Activated CD8-positive, alpha-beta T cell treated with anti-CD3 and anti-CD28 coated beads for 36 hours (primary cell): ENCODE data around the gene PTPN7. TPM values are rescaled to one million over a fixed set of nuclear protein-coding genes. Genes with fewer than 3 reads are reported as not detected.
A peak's percentile ranks its signal among the peaks of the same experiment; 100 is the strongest.

Experiments used
- ATAC-seq: fragments of 200-7000 bp; cut with Tn5 transposase; one replicate; pipeline ENCODE4 v1.10.0; 2021; ENCODE audit warnings: mild to moderate bottlenecking, moderate library complexity
- CTCF ChIA-PET: fragments of 350-600 bp; sonication (Branson Sonifier 250); formaldehyde crosslinking; loops from one replicate; lab custom pipeline; 2021; ENCODE audit warnings: antibody characterized with exemption; lab: Charles Lee
- POLR2A ChIA-PET: fragments of 350-600 bp; sonication (Branson Sonifier 250); formaldehyde crosslinking; loops from one replicate; lab custom pipeline; 2021; ENCODE audit warnings: antibody characterized with exemption; lab: Charles Lee
- DNase-seq: peaks from one replicate; pipeline ENCODE4 v3.0.0-alpha.2; 2020
- H3K27ac Mint-ChIP-seq: one replicate; pipeline ENCODE4 v1.8.0; 2021; ENCODE audit warnings: mild to moderate bottlenecking, mixed read lengths
- H3K27me3 Mint-ChIP-seq: one replicate; pipeline ENCODE4 v1.8.0; 2021; ENCODE audit warnings: mixed read lengths
- H3K36me3 Mint-ChIP-seq: one replicate; pipeline ENCODE4 v1.8.0; 2021; ENCODE audit warnings: low read depth, mixed read lengths
- H3K4me1 Mint-ChIP-seq: one replicate; pipeline ENCODE4 v1.8.0; 2021; ENCODE audit warnings: low read depth, mixed read lengths
- H3K4me3 Mint-ChIP-seq: one replicate; pipeline ENCODE4 v1.8.0; 2021; ENCODE audit warnings: mild to moderate bottlenecking, moderate library complexity, mixed read lengths
- H3K9me3 Mint-ChIP-seq: one replicate; pipeline ENCODE4 v1.8.0; 2021; ENCODE audit warnings: mixed read lengths
- intact Hi-C: fragments of 100-400 bp; cut with micrococcal nuclease; formaldehyde crosslinking; loops from one replicate; pipeline ENCODE4 v1.10.0; 2022
- total RNA-seq, 2 experiments: library from RNA; stranded (reverse); gene quantifications; one replicate each; pipeline ENCODE4 v1.2.3, GENCODE V29; 2021
- TF ChIP-seq, protein P1 (sequence below): fragments of 200-600 bp; IDR thresholded peaks from one replicate; pipeline ENCODE4 v1.8.0; 2022; ENCODE audit warnings: antibody characterized with exemption, mild to moderate bottlenecking

Gene PTPN7
- total RNA-seq, 2 experiments from 2014 or later: 195 to 200 TPM

DNA sequence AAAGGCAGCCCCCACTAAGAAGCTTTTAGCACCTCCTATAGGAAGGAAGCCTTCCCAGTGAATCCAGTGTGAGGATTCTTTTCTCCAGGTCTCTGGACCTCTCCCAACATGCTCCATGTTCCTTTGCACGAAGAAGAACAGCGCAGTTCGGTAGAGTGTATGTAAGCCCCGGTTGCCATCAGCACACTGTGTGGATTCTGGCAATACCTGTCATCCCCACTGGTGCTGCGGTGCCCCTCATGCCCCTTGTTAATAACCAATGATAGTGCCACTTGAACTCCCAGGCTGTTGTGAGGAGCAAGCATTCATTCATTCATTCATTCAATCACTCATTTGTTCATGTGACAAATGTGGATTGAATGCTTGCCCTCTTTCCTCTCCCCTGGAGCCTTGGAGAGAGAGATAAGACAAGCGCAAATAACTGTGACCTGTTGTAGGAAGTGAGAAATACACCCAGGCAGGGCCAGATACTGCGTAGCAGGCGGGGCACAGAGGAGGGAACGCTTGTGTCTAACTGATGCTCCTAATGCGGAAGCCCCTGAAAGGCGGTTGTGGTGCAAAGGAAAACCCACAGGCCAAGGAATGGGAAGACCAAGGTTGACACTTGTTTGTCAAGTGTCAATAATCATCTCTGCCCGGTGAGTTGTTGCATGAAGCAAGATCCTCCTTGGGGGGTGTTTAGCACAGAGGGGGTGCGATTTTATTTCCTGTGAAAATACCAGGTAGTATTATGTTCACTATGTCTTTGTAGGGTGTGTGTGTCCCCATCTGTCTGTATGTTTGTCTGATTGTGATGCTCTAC is 43.0 kb upstream of the PTPN7 start:
- peak; percentile 69 for ATAC-seq
- intact Hi-C loops: no loop called here
- H3K27me3 Mint-ChIP-seq: no peaks in the 10 kb centered on the region
- POLR2A ChIA-PET: no interaction called here
- TF ChIP-seq, protein P1, sequence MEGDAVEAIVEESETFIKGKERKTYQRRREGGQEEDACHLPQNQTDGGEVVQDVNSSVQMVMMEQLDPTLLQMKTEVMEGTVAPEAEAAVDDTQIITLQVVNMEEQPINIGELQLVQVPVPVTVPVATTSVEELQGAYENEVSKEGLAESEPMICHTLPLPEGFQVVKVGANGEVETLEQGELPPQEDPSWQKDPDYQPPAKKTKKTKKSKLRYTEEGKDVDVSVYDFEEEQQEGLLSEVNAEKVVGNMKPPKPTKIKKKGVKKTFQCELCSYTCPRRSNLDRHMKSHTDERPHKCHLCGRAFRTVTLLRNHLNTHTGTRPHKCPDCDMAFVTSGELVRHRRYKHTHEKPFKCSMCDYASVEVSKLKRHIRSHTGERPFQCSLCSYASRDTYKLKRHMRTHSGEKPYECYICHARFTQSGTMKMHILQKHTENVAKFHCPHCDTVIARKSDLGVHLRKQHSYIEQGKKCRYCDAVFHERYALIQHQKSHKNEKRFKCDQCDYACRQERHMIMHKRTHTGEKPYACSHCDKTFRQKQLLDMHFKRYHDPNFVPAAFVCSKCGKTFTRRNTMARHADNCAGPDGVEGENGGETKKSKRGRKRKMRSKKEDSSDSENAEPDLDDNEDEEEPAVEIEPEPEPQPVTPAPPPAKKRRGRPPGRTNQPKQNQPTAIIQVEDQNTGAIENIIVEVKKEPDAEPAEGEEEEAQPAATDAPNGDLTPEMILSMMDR: no peak
- peaks cover 16% of the 10 kb centered on the region for H3K4me1 Mint-ChIP-seq
- no peak overlapping the region for H3K4me3 Mint-ChIP-seq
- no peak overlapping the region for H3K27ac Mint-ChIP-seq
- no peaks in the 10 kb centered on the region for H3K36me3 Mint-ChIP-seq
- peak; percentile 36 for DNase-seq
- CTCF ChIA-PET: interaction anchor here (1.2 kb wide), 1 partner anchor 10 kb away, joined by 11 read pairs; the partner anchor contains the start of gene LGR6
- no peaks in the 10 kb centered on the region for H3K9me3 Mint-ChIP-seq

DNA sequence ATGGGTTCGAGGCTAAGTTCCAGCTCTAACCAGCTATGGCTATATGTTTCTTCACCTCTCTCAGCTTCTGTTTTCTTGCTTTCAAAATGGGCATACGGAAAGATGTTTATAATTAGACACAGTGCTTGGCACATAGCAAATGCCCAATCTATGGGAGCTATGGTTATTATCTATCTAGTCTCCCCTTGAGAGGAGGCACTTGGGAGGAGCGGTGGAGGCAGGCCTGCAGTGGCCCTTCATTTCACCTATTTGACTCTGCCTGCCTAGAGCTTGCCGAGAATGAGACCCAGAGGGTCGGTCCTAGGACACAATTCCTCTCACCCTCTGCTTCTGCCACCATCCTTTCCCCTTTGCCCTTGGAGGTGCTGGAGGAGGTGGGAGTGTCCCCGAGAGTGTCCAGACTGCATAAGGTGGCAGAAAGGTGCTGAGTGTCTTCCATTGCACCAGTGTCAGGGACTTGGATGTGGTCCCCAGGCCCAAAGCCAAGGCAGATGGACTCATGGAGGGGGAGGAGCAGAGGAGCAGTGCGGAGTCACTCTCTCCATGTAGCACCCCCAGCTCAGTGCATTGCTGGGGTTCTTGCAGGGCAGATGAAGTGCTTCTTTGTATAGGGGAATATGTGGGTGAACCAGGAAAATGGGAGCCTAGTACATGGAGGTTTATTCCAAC is 42.2 kb upstream of the PTPN7 start:
- Mint-ChIP-seq H3K36me3 (no peaks in the 10 kb centered on the region), H3K4me3 (no peak overlapping the region), H3K27ac (no peak overlapping the region), H3K27me3 (no peaks in the 10 kb centered on the region), H3K9me3 (no peaks in the 10 kb centered on the region), H3K4me1 (peaks cover 24% of the 10 kb centered on the region)
- POLR2A ChIA-PET: no interaction called here
- CTCF ChIA-PET: interaction anchor here (1.2 kb wide), 1 partner anchor 10 kb away, joined by 11 read pairs; the partner anchor contains the start of gene LGR6
- intact Hi-C loops: no loop called here
- ATAC-seq (no peak), DNase-seq (no peak)
- TF ChIP-seq, protein P1: no peak

DNA sequence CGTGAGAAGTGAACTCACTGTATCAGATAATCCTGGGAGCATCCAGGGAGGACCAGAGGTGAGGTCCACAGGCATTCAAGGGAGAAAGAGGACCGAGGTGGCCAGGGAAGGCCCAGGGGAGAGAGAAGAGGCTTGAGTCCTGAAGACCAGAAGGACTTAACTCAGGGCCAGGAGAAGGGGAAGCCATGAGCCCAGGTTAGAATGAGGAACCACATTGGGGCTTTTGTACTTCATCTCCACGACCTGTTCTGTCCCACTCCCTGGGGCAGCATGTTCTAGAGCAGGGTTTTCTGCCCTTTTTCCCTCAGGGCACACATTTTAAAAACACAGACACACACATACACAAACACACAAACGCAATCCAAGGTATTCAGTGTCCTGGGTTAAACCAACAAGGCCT is 41.6 kb upstream of the PTPN7 start:
- ATAC-seq (no peak), DNase-seq (no peak)
- no peaks in the 10 kb centered on the region for H3K36me3 Mint-ChIP-seq
- ChIA-PET CTCF (interaction anchor here (1.2 to 1.5 kb wide), 3 partner anchors 9 to 17 kb away, joined by 5 to 11 read pairs (median 9); partner anchors contain the start of gene LGR6), POLR2A (no interaction called here)
- peaks cover 25% of the 10 kb centered on the region for H3K4me1 Mint-ChIP-seq
- H3K27me3 Mint-ChIP-seq: no peaks in the 10 kb centered on the region
- TF ChIP-seq, protein P1: no peak
- no peak overlapping the region for H3K27ac Mint-ChIP-seq
- H3K4me3 Mint-ChIP-seq: no peak overlapping the region
- intact Hi-C loops: no loop called here
- no peaks in the 10 kb centered on the region for H3K9me3 Mint-ChIP-seq

DNA sequence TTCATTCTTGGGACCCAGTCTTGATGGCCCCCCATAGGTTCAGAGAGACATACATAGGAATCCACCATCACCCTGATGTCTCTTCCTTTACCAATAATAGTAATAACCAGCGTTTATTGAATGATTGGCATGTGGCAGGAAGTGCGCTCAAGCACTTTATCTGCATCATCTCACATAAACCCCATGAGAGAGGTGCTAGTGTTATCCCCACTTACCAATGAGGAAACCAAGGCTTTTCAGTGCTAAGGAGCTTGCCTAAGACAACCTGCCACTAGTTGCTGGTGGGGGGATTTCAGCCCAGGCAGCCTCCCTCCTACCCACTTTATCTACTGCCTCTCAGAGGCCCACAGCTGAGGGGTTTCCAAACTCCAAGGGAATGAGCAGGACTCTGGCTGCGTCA is 40.9 kb upstream of the PTPN7 start:
- ATAC-seq (no peak), DNase-seq (no peak)
- ChIA-PET CTCF (interaction anchor here (0.9 to 1.5 kb wide), 3 partner anchors 9 to 22 kb away, joined by 3 to 9 read pairs (median 5); no protein-coding TSS in a partner anchor), POLR2A (no interaction called here)
- H3K9me3 Mint-ChIP-seq: no peaks in the 10 kb centered on the region
- peaks cover 25% of the 10 kb centered on the region for H3K4me1 Mint-ChIP-seq
- TF ChIP-seq, protein P1: no peak
- intact Hi-C loops: no loop called here
- H3K27ac Mint-ChIP-seq: no peak overlapping the region
- no peaks in the 10 kb centered on the region for H3K27me3 Mint-ChIP-seq
- no peaks in the 10 kb centered on the region for H3K36me3 Mint-ChIP-seq
- no peak overlapping the region for H3K4me3 Mint-ChIP-seq

DNA sequence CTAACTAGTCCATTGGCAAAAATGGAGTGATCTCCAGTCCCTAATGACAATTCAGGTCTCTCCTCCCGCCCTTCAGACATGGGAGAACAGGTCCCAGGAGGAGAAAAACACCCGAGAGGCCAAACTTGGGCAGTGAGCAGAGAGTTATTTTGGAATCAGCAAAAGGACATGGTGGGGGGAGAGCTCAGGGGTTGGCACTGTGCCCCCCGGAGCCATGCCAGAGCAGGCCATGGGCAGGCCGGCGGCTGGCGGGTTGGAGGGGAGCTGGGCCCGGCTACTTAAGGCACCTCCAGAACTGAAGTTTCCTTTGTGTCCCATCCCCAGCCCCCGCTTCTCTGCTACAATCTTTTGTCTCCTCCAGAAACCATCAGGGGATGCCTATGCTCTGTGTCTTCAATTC is 40.3 kb upstream of the PTPN7 start:
- TF ChIP-seq, protein P1: no peak
- CTCF ChIA-PET: interaction anchor here (0.9 to 1.6 kb wide), 6 partner anchors 8 to 66 kb away, joined by 3 to 9 read pairs (median 5); no protein-coding TSS in a partner anchor
- Mint-ChIP-seq H3K9me3 (no peaks in the 10 kb centered on the region), H3K4me1 (peaks cover 25% of the 10 kb centered on the region), H3K27ac (no peak overlapping the region), H3K27me3 (peaks cover 2% of the 10 kb centered on the region), H3K36me3 (no peaks in the 10 kb centered on the region), H3K4me3 (no peak overlapping the region)
- POLR2A ChIA-PET: no interaction called here
- intact Hi-C loops: no loop called here
- DNase-seq: no peak
- ATAC-seq: no peak
